Thyroid gland (tissue), 4 donors: ENCODE data around the gene SHCBP1L. TPM values are rescaled to one million over a fixed set of nuclear protein-coding genes. Genes with fewer than 3 reads are reported as not detected.

Experiments
- DNase-seq, 2 donors: peaks; one replicate each; pipeline ENCODE4 v3.0.0-alpha.2; 2019
- H3K27ac ChIP-seq, 3 donors: fragments of 200-600 bp; sonication (generic); 1 replicate in 2 of 3; 2 replicates in 1 of 3; pipeline ENCODE4 v1.5.1; 2016 to 2019; ENCODE audit warnings: mild to moderate bottlenecking in 1 of 3, moderate library complexity in 1 of 3
- H3K27me3 ChIP-seq: fragments of 200-600 bp; sonication (generic); one replicate; pipeline ENCODE4 v1.5.1; 2019
- H3K36me3 ChIP-seq, 2 donors: fragments of 200-600 bp; sonication (generic); one replicate each; pipeline ENCODE4 v1.5.1; 2016 to 2019
- H3K4me1 ChIP-seq, 2 donors: fragments of 200-600 bp; sonication (generic); one replicate each; pipeline ENCODE4 v1.5.1; 2017 to 2019
- H3K4me3 ChIP-seq, 3 donors: fragments of 200-600 bp; sonication (generic); replicated peaks in 1 of 3; 1 replicate in 2 of 3; 2 replicates in 1 of 3; pipeline ENCODE4 v1.5.1; 2016; ENCODE audit warnings: mild to moderate bottlenecking in 1 of 3
- H3K9me3 ChIP-seq: fragments of 200-600 bp; sonication (generic); one replicate; pipeline ENCODE4 v1.5.1; 2017
- CTCF ChIP-seq, 6 experiments: fragments of 200-600 bp in 3 of 6; fragments of 450-650 bp in 3 of 6; sonication (generic) in 3 of 6; IDR thresholded peaks; one replicate each; pipeline ENCODE4 v1.5.1; 2016 to 2019; ENCODE audit warnings: antibody characterized with exemption in 6 of 6, mild to moderate bottlenecking in 2 of 6, inconsistent platforms in 1 of 6, moderate library complexity in 1 of 6
- POLR2A ChIP-seq, 2 donors: fragments of 450-650 bp; IDR thresholded peaks; one replicate each; pipeline ENCODE4 v1.6.1; 2017; ENCODE audit warnings: antibody characterized with exemption in 2 of 2, mild to moderate bottlenecking in 2 of 2, moderate library complexity in 1 of 2
- WGBS, 2 donors: methylation state at CpG; one replicate each; pipeline ENCODE4 v1.1.5; 2017; 5-methylcytosine and 5-hydroxymethylcytosine counted together
- intact Hi-C: fragments of 100-400 bp; cut with DNase I; formaldehyde crosslinking; loops from one replicate; pipeline ENCODE4 v1.15.1; 2023
- total RNA-seq, 4 donors: library from RNA; depleted of rRNA; stranded (reverse); fragments of >200 nt; gene quantifications; one replicate each; pipeline ENCODE4 v1.2.3, GENCODE V29; 2016

The SHCBP1L gene
- total RNA-seq, 4 donors from 2014 or later: 1.3 TPM; not detected in 3

- no peaks in the 10 kb centered on the region for H3K9me3 ChIP-seq
- no peaks in the 10 kb centered on the region for H3K36me3 ChIP-seq
- DNase-seq: no peak
- H3K4me1 ChIP-seq: peaks cover 3 to 4% of the 10 kb centered on the region in 2 donors
- H3K27me3 ChIP-seq: no peaks in the 10 kb centered on the region
- no peak overlapping the region for H3K27ac ChIP-seq
- intact Hi-C loops: loop anchor here (5.0 kb wide), 1 partner anchor 261 kb away; no protein-coding TSS in a partner anchor
- 91 to 100% methylated on average over 1 of the region's 1 CpG for WGBS, 2 donors
- no peak overlapping the region for H3K4me3 ChIP-seq
- TF ChIP-seq CTCF (IDR thresholded peaks at IDR 0.05): no peak
- TF ChIP-seq POLR2A (IDR thresholded peaks at IDR 0.05): no peak
Observed at GRCh38 chr1:182965861-182966260, 12.9 kb upstream of the SHCBP1L start.

GRCh38 chr1:182965096-182965495, 12.1 kb upstream of the SHCBP1L start:
- Histone ChIP-seq H3K27me3 (no peaks in the 10 kb centered on the region), H3K9me3 (no peaks in the 10 kb centered on the region), H3K27ac (no peak overlapping the region), H3K4me3 (no peak overlapping the region), H3K36me3 (no peaks in the 10 kb centered on the region), H3K4me1 (peaks cover 3 to 4% of the 10 kb centered on the region in 2 donors)
- intact Hi-C loops: loop anchor here (5.0 kb wide), 1 partner anchor 262 kb away; no protein-coding TSS in a partner anchor
- no peak for TF ChIP-seq CTCF (IDR thresholded peaks at IDR 0.05)
- no peak for TF ChIP-seq POLR2A (IDR thresholded peaks at IDR 0.05)
- DNase-seq: no peak
- WGBS, 2 donors: 92 to 100% methylated on average over 1 of the region's 1 CpG

GRCh38 chr1:182962554-182963115, 9.7 kb upstream of the SHCBP1L start:
- Histone ChIP-seq H3K27ac (peak overlapping the region; percentile 16 to 73 (median 48)), H3K4me1 (peaks cover 3 to 4% of the 10 kb centered on the region in 2 donors), H3K9me3 (no peaks in the 10 kb centered on the region), H3K4me3 (no peak overlapping the region), H3K36me3 (no peaks in the 10 kb centered on the region), H3K27me3 (no peaks in the 10 kb centered on the region)
- WGBS, 2 donors: 6 to 8% methylated on average over 6 of the region's 6 CpGs
- peak; percentile 77 to 99 (median 95) for TF ChIP-seq CTCF (IDR thresholded peaks at IDR 0.05)
- TF ChIP-seq POLR2A (IDR thresholded peaks at IDR 0.05): peak in 1 of 2 donors; percentile 78
- intact Hi-C loops: loop anchor here (5.0 kb wide), 1 partner anchor 355 kb away; no protein-coding TSS in a partner anchor
- DNase-seq: peak; percentile 84

GRCh38 chr1:182960046-182960445, 7.1 kb upstream of the SHCBP1L start:
- no peak for DNase-seq
- Histone ChIP-seq H3K4me3 (no peak overlapping the region), H3K4me1 (peaks cover 3 to 4% of the 10 kb centered on the region in 2 donors), H3K27ac (no peak overlapping the region), H3K27me3 (no peaks in the 10 kb centered on the region), H3K9me3 (no peaks in the 10 kb centered on the region), H3K36me3 (no peaks in the 10 kb centered on the region)
- TF ChIP-seq POLR2A (IDR thresholded peaks at IDR 0.05) (no peak), CTCF (IDR thresholded peaks at IDR 0.05) (no peak)
- intact Hi-C loops: loop anchor here (5.0 kb wide), 1 partner anchor 357 kb away; no protein-coding TSS in a partner anchor
- 94 to 96% methylated on average over 14 to 15 of the region's 15 CpGs for WGBS, 2 donors

- intact Hi-C loops: loop anchor here (5.0 kb wide), 1 partner anchor 274 kb away; no protein-coding TSS in a partner anchor
- Histone ChIP-seq H3K27ac (no peak overlapping the region), H3K36me3 (no peaks in the 10 kb centered on the region), H3K4me3 (no peak overlapping the region), H3K27me3 (peaks cover 4% of the 10 kb centered on the region), H3K4me1 (peaks cover 3 to 5% of the 10 kb centered on the region in 2 donors), H3K9me3 (no peaks in the 10 kb centered on the region)
- no peak for TF ChIP-seq CTCF (IDR thresholded peaks at IDR 0.05)
- TF ChIP-seq POLR2A (IDR thresholded peaks at IDR 0.05): no peak
- no peak for DNase-seq
- WGBS, 2 donors: 86 to 92% methylated on average over 11 of the region's 11 CpGs
Observed at GRCh38 chr1:182957902-182958395, 5.0 kb upstream of the SHCBP1L start.
